ENCODE measurements around the gene JTB. TPM values are rescaled to one million over a fixed set of nuclear protein-coding genes. Genes with fewer than 3 reads are reported as not detected.

JTB gene
- polyA plus RNA-seq, 1 of the 3 experiments (the other 2 are of a cell fraction), result 118 TPM

DNA sequence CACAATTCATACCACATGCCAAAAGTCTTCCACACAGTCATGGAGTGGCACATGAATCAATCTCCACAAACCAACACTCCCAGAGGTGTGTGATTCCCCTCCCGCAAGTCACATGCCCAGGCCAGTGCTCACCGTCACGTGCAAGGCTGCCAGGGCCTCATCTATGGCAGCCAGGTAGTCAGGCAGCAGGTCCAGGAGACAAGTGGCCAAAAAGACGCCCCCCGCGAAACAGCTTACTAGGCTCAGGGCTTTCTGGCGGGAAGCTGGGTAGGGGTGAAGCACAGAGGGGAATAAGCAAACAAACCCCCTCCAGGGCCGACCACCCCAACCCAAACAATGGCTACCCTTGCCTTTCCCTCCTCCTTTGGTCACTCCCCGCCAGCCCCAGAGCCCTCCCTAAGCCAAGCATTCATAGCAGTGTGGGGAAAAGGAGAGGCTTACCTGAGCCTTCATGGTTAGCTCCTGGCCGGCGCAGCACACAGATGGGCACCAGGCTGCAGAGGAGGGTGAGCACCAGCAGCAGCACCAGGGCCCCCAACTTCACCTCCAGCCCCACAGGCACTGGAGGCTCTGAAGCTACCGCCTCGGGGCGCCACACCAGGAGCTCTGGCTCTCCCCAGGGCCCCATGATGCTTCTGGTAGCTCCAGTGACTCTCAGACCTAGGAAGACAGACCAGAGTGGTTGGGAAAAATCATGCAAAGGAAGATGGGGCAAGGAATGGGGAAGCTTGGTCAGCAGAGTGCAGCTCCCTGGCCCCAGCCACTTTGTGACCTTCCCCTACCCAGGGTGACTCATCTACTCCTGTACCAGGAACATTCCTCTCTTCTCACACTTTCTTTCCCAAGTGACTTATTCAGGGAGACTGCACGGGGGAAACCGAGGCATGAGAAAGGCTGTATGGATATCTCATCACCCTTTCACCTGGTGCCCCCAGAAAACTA is 15.1 kb downstream of the JTB start:
- peak overlapping the region; percentile 86 for H2AFZ ChIP-seq (ENCODE audit: low read depth)
- TF ChIP-seq TAF1 (IDR thresholded peaks at IDR 0.05; ENCODE audit: borderline replicate concordance, low read depth, low read length), result no peak
- no peak for TF ChIP-seq PBX3 (IDR thresholded peaks at IDR 0.05)
- TF ChIP-seq, protein P1, sequence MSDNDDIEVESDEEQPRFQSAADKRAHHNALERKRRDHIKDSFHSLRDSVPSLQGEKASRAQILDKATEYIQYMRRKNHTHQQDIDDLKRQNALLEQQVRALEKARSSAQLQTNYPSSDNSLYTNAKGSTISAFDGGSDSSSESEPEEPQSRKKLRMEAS (IDR thresholded peaks at IDR 0.05; ENCODE audit: low read depth), result no peak
- TF ChIP-seq GABPA (IDR thresholded peaks at IDR 0.05; ENCODE audit: low read depth), result no peak
- no peak for TF ChIP-seq SMC3 (IDR thresholded peaks at IDR 0.05; ENCODE audit: low read depth, low read length)
- no peak for TF ChIP-seq ZBTB33 (IDR thresholded peaks at IDR 0.05; ENCODE audit: borderline replicate concordance, low read depth)
- no peak for TF ChIP-seq RFX5 (IDR thresholded peaks at IDR 0.05; ENCODE audit: low read length)
- TF ChIP-seq NRF1 (IDR thresholded peaks at IDR 0.05; ENCODE audit: low read depth, low read length), result no peak
- no peak for TF ChIP-seq EP300 (IDR thresholded peaks at IDR 0.05; ENCODE audit: borderline replicate concordance in 1 of 2, low read depth in 1 of 2, low read length in 1 of 2)
- TF ChIP-seq FOXJ3 (CRISPR knock-in tag; IDR thresholded peaks at IDR 0.05), result no peak
- no peak for TF ChIP-seq RCOR1 (IDR thresholded peaks at IDR 0.05; ENCODE audit: low read length)
- no peak for TF ChIP-seq TCF12 (IDR thresholded peaks at IDR 0.05)
- TF ChIP-seq REST (IDR thresholded peaks at IDR 0.05; ENCODE audit: low read depth, low read length), result no peak
- peak; percentile 45; the same call in 1 of the 2 replicates for TF ChIP-seq MXI1 (IDR thresholded peaks at IDR 0.05; ENCODE audit: low read depth, low read length)
- no peak for TF ChIP-seq RAD21 (IDR thresholded peaks at IDR 0.05; ENCODE audit: low read length)
- no peak for TF ChIP-seq FOXM1 (IDR thresholded peaks at IDR 0.05; ENCODE audit: low read depth)
- no peak for TF ChIP-seq GATA2 (CRISPR knock-in tag; IDR thresholded peaks at IDR 0.05)
- TF ChIP-seq, protein P2, sequence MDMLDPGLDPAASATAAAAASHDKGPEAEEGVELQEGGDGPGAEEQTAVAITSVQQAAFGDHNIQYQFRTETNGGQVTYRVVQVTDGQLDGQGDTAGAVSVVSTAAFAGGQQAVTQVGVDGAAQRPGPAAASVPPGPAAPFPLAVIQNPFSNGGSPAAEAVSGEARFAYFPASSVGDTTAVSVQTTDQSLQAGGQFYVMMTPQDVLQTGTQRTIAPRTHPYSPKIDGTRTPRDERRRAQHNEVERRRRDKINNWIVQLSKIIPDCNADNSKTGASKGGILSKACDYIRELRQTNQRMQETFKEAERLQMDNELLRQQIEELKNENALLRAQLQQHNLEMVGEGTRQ (IDR thresholded peaks at IDR 0.05; ENCODE audit: borderline replicate concordance, low read depth, low read length), result no peak
- no peak for TF ChIP-seq EZH2phosphoT487 (IDR thresholded peaks at IDR 0.05; ENCODE audit: borderline replicate concordance, low read depth)
- TF ChIP-seq MEF2A (IDR thresholded peaks at IDR 0.05; ENCODE audit: borderline replicate concordance, low read depth), result no peak
- TF ChIP-seq CHD2 (IDR thresholded peaks at IDR 0.05; ENCODE audit: low read length, partially characterized antibody), result no peak
- no peak; the same call in 1 of the 2 replicates for TF ChIP-seq RXRA (IDR thresholded peaks at IDR 0.05; ENCODE audit: borderline replicate concordance, low read depth)
- TF ChIP-seq POLR2AphosphoS5 (IDR thresholded peaks at IDR 0.05; ENCODE audit: low read depth, low read length), result no peak
- TF ChIP-seq YY1 (IDR thresholded peaks at IDR 0.05; ENCODE audit: low read depth), result no peak

More for the DNA sequence above, 15.1 kb downstream of the JTB start:
- Histone ChIP-seq H3K9me3 (no peaks in the 10 kb centered on the region), H3K27ac (ENCODE audit: low read depth in 2 of 2, low read length in 1 of 2) (peak overlapping the region; percentile 70 to 94), H3K4me3 (ENCODE audit: low read depth in 2 of 2, low read length in 1 of 2) (peak overlapping the region; percentile 77 to 91), H3K4me2 (peak overlapping the region; percentile 93), H4K20me1 (ENCODE audit: insufficient read depth) (peaks cover 5% of the 10 kb centered on the region; the same call in 1 of the 2 replicates), H3K9me2 (no peaks in the 10 kb centered on the region), H3K36me3 (replicated peaks in 1 of 2; ENCODE audit: control insufficient read depth in 1 of 2, insufficient read depth in 2 of 2, low read length in 1 of 2) (peaks cover 12 to 15% of the 10 kb centered on the region in 2 experiments), H3K9ac (peak overlapping the region; percentile 81), H3K4me1 (ENCODE audit: control insufficient read depth in 1 of 2, insufficient read depth in 2 of 2, low read depth in 1 of 2, low read length in 1 of 2) (peaks cover 0 to 38% of the 10 kb centered on the region in 2 experiments; a peak in 2 of 4 replicates), H3K27me3 (ENCODE audit: insufficient read depth) (no peaks in the 10 kb centered on the region), H3F3A (replicated peaks; ENCODE audit: insufficient read depth) (peaks cover 27% of the 10 kb centered on the region), H3K79me2 (ENCODE audit: insufficient read depth) (peaks cover 59% of the 10 kb centered on the region)
- POLR2A ChIA-PET, result interaction anchor here (1.0 to 3.4 kb wide), 8 partner anchors 9 to 179 kb away, joined by 4 to 20 read pairs (median 6); partner anchors contain the start of genes JTB and RPS27
- no peak for DNase-seq
- WGBS (ENCODE audit: low lambda C conversion rate), result 29% methylated on average over 12 of the region's 16 CpGs
- CTCF ChIA-PET, result interaction anchor here (1.0 to 8.6 kb wide), 6 partner anchors 15 to 165 kb away, joined by 3 to 50 read pairs (median 6); partner anchors contain the start of genes DENND4B, JTB and RAB13
